ENCODE measurements around the gene ACSL4.
"Not testable (repeated sequence)": the region's sequence is repeated elsewhere in the genome, so short reads cannot be mapped to it uniquely, and the experiment has no call there.

The ACSL4 gene

GRCh38 chrX:109655502-109656201 lies 77.4 kb downstream of the ACSL4 start:
- TF ChIP-seq, protein P1, sequence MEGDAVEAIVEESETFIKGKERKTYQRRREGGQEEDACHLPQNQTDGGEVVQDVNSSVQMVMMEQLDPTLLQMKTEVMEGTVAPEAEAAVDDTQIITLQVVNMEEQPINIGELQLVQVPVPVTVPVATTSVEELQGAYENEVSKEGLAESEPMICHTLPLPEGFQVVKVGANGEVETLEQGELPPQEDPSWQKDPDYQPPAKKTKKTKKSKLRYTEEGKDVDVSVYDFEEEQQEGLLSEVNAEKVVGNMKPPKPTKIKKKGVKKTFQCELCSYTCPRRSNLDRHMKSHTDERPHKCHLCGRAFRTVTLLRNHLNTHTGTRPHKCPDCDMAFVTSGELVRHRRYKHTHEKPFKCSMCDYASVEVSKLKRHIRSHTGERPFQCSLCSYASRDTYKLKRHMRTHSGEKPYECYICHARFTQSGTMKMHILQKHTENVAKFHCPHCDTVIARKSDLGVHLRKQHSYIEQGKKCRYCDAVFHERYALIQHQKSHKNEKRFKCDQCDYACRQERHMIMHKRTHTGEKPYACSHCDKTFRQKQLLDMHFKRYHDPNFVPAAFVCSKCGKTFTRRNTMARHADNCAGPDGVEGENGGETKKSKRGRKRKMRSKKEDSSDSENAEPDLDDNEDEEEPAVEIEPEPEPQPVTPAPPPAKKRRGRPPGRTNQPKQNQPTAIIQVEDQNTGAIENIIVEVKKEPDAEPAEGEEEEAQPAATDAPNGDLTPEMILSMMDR (IDR thresholded peaks at IDR 0.05; ENCODE audit: low read depth, low read length): no peak
- no peak overlapping the region for H3K4me3 ChIP-seq (ENCODE audit: low read depth, low read length)

- TF ChIP-seq, protein P1 (IDR thresholded peaks at IDR 0.05; ENCODE audit: low read depth, low read length): no peak
- no peak overlapping the region for H3K4me3 ChIP-seq (ENCODE audit: low read depth, low read length)
These were observed 78.4 kb downstream of the ACSL4 start for GRCh38 chrX:109654516-109655109.

DNA sequence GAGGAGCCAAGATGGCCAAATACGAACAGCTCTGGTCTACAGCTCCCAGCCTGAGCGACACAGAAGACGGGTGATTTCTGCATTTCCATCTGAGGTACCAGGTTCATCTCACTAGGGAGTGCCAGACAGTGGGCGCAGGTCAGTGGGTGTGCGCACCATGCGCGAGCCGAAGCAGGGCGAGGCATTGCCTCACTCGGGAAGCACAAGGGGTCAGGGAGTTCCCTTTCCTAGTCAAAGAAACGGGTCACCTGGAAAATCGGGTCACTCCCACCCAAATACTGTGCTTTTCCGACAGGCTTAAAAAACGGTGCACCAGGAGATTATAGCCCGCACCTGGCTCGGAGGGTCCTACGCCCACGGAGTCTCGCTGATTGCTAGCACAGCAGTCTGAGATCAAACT lies 88.4 kb downstream of the ACSL4 start:
- not testable (repeated sequence) for H3K4me3 ChIP-seq (ENCODE audit: low read depth, low read length)

DNA sequence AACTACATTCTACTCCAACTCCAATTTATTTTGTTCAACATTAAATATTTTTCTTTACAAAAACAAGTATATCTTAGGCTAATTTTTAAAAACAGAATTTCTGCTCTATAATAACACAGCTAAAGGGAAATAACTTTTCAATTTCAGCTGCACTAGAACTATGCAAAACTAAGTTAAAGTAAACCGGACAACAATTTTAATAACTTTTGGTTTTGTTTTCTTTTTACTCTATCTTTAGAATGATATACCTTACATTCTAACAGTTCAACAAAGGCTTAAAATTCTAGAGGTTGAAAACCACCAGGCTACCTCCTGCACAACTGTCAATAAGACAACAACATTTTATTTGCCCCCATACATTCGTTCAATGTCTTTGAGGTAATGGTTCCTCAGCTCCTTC lies 89.4 kb downstream of the ACSL4 start:
- H3K4me3 ChIP-seq (ENCODE audit: low read depth, low read length): no peak overlapping the region
- TF ChIP-seq, protein P1 (IDR thresholded peaks at IDR 0.05; ENCODE audit: low read depth, low read length): no peak

DNA sequence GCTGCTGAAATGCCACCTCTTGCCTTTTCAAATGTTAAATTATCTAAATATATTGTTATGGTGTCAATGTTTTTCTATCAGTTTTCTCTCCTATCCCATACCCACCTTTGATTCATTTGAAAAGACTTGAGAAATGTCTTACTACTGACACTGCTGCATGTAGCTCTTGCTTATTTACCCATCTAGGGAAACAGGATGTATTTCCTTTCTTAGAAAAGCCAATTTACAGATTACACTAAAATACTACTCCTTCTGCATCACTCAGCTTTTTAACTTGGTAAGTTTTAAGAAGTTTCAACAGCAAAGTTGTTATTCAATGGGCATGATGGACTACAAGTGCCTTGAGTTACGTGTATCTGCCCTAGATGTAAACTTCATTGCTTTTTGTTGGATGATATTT lies 94.9 kb downstream of the ACSL4 start:
- H3K4me3 ChIP-seq (ENCODE audit: low read depth, low read length): no peak overlapping the region
- TF ChIP-seq, protein P1 (IDR thresholded peaks at IDR 0.05; ENCODE audit: low read depth, low read length): no peak

DNA sequence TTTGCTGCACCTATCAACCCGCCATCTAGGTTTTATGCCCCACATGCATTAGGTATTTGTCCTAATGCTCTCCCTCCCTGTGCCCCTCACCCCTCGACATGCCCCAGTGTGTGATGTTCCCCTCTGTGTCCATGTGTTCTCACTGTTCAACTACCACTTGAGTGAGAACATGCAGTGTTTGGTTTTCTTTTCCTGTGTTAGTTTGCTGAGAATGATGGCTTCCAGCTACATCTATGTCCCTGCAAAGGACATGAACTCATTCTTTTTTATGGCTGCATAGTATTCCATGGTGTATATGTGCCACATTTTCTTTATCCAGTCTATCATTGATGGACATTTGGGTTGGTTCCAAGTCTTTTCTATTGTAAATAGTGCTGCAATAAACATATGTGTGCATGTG lies 95.6 kb downstream of the ACSL4 start:
- not testable (repeated sequence) for H3K4me3 ChIP-seq (ENCODE audit: low read depth, low read length)

GRCh38 chrX:109635146-109635545 lies 97.9 kb downstream of the ACSL4 start:
- no peak overlapping the region for H3K4me3 ChIP-seq (ENCODE audit: low read depth, low read length)

DNA sequence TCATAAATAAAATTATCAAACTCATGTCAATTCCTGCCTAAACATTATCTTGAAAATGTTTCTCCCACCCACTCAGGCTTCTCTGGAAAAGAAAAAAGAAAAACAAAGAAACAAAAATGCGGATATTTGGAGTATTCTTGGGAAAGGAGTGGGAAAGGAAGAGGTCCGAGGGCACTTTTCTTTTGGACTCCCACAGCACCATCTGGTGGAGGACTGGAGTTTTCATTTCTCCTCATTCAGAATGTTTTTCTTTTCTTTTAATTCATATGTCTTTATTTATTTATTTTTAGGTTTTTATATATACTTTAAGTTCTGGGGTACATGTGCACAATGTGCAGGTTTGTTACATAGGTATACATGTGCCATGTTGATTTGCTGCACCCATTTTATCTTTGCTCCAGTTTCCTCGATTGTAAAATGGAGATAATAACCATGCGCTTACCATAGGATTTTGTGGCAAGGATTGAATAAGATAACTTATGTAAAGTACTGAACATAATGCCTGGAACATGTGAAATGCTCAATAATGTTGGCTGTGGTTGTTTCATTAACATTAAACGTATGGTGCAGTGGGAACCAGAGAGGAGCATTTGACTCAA lies 100.1 kb downstream of the ACSL4 start:
- TF ChIP-seq, protein P1 (IDR thresholded peaks at IDR 0.05; ENCODE audit: low read depth, low read length): peak; percentile 38; the same call in 1 of the 2 replicates
- no peak overlapping the region for H3K4me3 ChIP-seq (ENCODE audit: low read depth, low read length)

More at GRCh38 chrX:109635146-109635545, 97.9 kb downstream of the ACSL4 start:
- TF ChIP-seq, protein P1 (IDR thresholded peaks at IDR 0.05; ENCODE audit: low read depth, low read length): peak; percentile 57
